Measurements from ENCODE around the gene PLRG1.

The PLRG1 gene

GRCh38 chr4:154585369-154586018, 35.3 kb upstream of the PLRG1 start:
- no peak overlapping the region for H3K4me3 ChIP-seq (ENCODE audit: low read depth, low read length)
- TF ChIP-seq, protein P1, sequence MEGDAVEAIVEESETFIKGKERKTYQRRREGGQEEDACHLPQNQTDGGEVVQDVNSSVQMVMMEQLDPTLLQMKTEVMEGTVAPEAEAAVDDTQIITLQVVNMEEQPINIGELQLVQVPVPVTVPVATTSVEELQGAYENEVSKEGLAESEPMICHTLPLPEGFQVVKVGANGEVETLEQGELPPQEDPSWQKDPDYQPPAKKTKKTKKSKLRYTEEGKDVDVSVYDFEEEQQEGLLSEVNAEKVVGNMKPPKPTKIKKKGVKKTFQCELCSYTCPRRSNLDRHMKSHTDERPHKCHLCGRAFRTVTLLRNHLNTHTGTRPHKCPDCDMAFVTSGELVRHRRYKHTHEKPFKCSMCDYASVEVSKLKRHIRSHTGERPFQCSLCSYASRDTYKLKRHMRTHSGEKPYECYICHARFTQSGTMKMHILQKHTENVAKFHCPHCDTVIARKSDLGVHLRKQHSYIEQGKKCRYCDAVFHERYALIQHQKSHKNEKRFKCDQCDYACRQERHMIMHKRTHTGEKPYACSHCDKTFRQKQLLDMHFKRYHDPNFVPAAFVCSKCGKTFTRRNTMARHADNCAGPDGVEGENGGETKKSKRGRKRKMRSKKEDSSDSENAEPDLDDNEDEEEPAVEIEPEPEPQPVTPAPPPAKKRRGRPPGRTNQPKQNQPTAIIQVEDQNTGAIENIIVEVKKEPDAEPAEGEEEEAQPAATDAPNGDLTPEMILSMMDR (IDR thresholded peaks at IDR 0.05; ENCODE audit: low read depth, low read length, missing control alignments) = no peak

DNA sequence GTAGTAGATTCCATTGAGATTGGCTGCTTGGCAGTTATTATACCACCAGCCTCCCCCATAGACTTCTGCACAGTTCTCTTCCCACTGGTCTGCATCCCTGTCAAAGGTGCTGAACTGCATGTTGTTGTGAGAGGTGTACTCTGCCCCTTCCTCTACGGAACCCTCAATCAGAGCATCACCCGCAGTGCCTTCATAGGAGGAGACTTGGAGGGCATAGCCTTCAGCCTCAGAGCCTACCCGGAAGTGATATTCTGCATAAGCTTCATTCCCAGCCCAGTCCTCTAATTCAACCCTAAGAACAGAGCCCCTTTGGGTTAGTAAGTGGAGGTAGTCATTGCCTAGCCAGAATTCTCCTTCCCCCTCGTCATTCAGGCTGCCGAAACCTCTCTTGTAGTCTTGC, 34.1 kb upstream of the PLRG1 start:
- no peaks in the 10 kb centered on the region for H3K27me3 ChIP-seq (replicated peaks)
- no peak overlapping the region for H3K27ac ChIP-seq
- DNase-seq = no peak
- TF ChIP-seq, protein P1 (IDR thresholded peaks at IDR 0.05; ENCODE audit: low read depth, low read length, missing control alignments) = no peak
- in situ Hi-C loops (cut with HindIII; ENCODE audit: low pct_ligation_motif_present, low sequenced_read_pairs) = no loop called here
- H3K36me3 ChIP-seq (replicated peaks) = no peaks in the 10 kb centered on the region
- H3K4me3 ChIP-seq (ENCODE audit: low read depth, low read length) = no peak overlapping the region

More at GRCh38 chr4:154585369-154586018, 35.3 kb upstream of the PLRG1 start:
- Histone ChIP-seq H3K36me3 (replicated peaks) (no peaks in the 10 kb centered on the region), H3K27me3 (replicated peaks) (no peaks in the 10 kb centered on the region), H3K27ac (no peak overlapping the region)
- in situ Hi-C loops (cut with HindIII; ENCODE audit: low pct_ligation_motif_present, low sequenced_read_pairs) = no loop called here
- DNase-seq = no peak

DNA sequence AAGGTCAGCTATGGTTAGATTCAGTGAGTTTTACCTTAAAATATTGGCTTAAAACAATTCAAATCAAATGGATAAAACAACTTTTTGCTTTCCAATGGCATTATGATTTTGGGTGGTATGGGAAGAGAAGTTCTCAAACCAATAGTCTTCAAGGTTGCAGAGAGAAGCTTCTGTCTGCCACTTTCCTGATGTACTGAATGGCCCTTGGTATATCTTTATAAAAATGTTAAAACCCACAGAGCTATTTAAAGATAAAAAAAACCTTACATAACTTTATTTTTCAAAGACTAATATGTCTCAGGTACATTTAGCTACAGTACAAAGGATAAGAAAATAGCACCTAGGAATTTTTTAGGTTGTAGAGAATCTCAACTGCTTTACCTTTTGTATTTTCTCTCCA, 33.5 kb upstream of the PLRG1 start:
- in situ Hi-C loops (cut with HindIII; ENCODE audit: low pct_ligation_motif_present, low sequenced_read_pairs) = no loop called here
- Histone ChIP-seq H3K27me3 (replicated peaks) (no peaks in the 10 kb centered on the region), H3K27ac (no peak overlapping the region), H3K4me3 (ENCODE audit: low read depth, low read length) (no peak overlapping the region), H3K36me3 (replicated peaks) (no peaks in the 10 kb centered on the region)
- TF ChIP-seq, protein P1 (IDR thresholded peaks at IDR 0.05; ENCODE audit: low read depth, low read length, missing control alignments) = no peak
- no peak for DNase-seq

- Histone ChIP-seq H3K27me3 (replicated peaks) (no peaks in the 10 kb centered on the region), H3K36me3 (replicated peaks) (no peaks in the 10 kb centered on the region), H3K4me3 (ENCODE audit: low read depth, low read length) (no peak overlapping the region), H3K27ac (no peak overlapping the region)
- TF ChIP-seq, protein P1 (IDR thresholded peaks at IDR 0.05; ENCODE audit: low read depth, low read length, missing control alignments) = no peak
- no peak for DNase-seq
- in situ Hi-C loops (cut with HindIII; ENCODE audit: low pct_ligation_motif_present, low sequenced_read_pairs) = no loop called here
Measured at GRCh38 chr4:154583230-154583629, 33.0 kb upstream of the PLRG1 start.

- in situ Hi-C loops (cut with HindIII; ENCODE audit: low pct_ligation_motif_present, low sequenced_read_pairs) = no loop called here
- H3K27me3 ChIP-seq (replicated peaks) = no peaks in the 10 kb centered on the region
- H3K4me3 ChIP-seq (ENCODE audit: low read depth, low read length) = no peak overlapping the region
- H3K27ac ChIP-seq = no peak overlapping the region
- TF ChIP-seq, protein P1 (IDR thresholded peaks at IDR 0.05; ENCODE audit: low read depth, low read length, missing control alignments) = no peak
- no peaks in the 10 kb centered on the region for H3K36me3 ChIP-seq (replicated peaks)
- no peak for DNase-seq
Measured at GRCh38 chr4:154582723-154583122, 32.5 kb upstream of the PLRG1 start.

DNA sequence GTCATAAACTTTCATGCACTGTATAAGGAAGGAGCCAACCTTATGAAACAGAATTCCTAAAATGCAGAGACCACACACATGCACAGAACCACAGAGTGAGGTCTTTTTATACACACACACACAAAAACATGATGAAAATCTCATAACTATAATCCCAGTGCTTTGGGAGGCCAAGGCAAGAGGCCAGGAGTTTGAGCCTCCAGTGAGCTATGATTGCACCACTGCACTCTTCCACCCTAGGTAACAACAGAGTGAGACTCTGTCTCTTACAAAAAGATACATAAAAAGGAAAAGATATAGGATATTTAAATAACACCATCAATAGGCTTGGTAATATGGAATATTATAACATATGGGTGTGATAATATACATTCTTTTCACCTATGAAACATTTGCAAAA, 29.7 kb upstream of the PLRG1 start:
- Histone ChIP-seq H3K36me3 (replicated peaks) (no peaks in the 10 kb centered on the region), H3K4me3 (ENCODE audit: low read depth, low read length) (no peak overlapping the region), H3K27me3 (replicated peaks) (no peaks in the 10 kb centered on the region), H3K27ac (no peak overlapping the region)
- TF ChIP-seq, protein P1 (IDR thresholded peaks at IDR 0.05; ENCODE audit: low read depth, low read length, missing control alignments) = no peak
- in situ Hi-C loops (cut with HindIII; ENCODE audit: low pct_ligation_motif_present, low sequenced_read_pairs) = no loop called here
- no peak for DNase-seq

All from brain microvascular endothelial cell (primary cell).